HG03460 (cell line): ENCODE results near the gene NUCKS1.

Experiments
- ATAC-seq: cut with Tn5 transposase; IDR thresholded peaks from one replicate; pipeline ENCODE4 v1.9.1; 2021; ENCODE audit not compliant: unreplicated experiment

NUCKS1 gene

DNA sequence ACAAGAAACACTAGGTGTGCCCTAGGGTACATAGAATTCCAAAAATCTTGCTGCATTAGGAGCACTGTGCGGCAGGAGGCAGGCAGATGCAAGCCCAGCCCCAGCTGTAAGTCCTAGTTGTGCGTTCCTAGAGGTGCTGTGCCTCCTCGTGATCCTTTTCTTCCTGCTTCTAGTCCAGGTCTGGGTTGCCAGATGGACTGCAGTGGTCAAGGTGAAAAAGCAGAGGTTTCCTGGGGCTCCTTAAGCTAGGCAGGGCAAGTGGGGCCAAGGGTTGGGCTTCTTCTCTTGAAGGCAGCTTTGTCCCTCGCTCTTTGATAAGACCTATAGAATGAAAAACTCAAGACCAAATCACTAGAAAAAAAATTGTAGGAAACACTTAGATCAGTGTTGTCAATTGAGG is 48.1 kb downstream of the NUCKS1 start:
- no peak for ATAC-seq

- ATAC-seq: no peak
These were observed 48.6 kb downstream of the NUCKS1 start for GRCh38 chr1:205701420-205701819.

- no peak for ATAC-seq
These were observed 49.0 kb downstream of the NUCKS1 start for GRCh38 chr1:205700865-205701401.

DNA sequence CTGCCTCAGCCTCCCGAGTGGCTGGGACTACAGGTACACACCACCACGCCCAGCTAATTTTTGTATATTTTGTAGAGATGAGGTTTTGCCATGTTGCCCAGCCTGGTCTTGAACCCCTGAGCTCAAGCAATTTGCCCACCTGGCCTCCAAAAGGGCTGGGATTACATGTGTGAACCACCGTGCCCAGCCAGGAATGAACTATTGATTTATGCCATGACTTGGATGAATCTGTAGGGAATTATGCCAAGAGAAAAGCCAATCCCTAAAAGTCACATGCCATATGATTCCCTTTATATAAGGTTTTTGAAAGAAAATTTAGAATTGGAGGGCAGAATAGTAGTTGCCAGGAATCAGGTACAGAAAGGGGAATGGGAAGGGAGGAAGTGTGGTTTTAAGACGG is 50.6 kb downstream of the NUCKS1 start:
- no peak for ATAC-seq

- no peak for ATAC-seq
These were observed 51.1 kb downstream of the NUCKS1 start for GRCh38 chr1:205698921-205699320.

DNA sequence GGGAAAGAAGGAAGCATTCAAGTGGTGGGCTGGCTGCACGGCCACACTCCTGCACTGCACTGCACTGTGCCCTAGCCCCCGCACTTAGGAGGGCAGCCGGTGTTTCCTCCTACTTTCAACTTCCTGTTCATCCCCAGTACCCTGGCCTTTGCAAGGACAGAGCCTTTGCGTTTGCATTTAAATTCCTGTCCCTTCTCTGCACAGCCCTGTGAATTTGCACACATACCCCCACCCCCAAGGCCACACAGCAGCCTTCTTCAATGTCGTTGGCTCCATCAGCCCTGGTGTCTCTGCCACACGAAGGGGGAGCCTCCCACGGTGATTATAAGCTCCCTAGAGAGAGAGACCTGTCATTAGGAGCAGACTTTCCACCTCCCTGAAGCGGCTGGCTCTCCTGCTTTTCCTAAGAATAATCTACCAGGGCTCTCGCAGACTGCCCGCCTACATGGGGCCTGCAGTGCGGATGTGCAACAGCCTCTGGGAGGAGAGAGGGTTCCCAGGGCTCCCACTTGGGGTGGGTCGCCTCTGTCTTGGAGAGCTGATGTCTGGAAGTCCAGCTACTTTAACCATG is 56.5 kb downstream of the NUCKS1 start:
- no peak for ATAC-seq

- ATAC-seq: no peak
These were observed 57.6 kb downstream of the NUCKS1 start for GRCh38 chr1:205692423-205692822.

DNA sequence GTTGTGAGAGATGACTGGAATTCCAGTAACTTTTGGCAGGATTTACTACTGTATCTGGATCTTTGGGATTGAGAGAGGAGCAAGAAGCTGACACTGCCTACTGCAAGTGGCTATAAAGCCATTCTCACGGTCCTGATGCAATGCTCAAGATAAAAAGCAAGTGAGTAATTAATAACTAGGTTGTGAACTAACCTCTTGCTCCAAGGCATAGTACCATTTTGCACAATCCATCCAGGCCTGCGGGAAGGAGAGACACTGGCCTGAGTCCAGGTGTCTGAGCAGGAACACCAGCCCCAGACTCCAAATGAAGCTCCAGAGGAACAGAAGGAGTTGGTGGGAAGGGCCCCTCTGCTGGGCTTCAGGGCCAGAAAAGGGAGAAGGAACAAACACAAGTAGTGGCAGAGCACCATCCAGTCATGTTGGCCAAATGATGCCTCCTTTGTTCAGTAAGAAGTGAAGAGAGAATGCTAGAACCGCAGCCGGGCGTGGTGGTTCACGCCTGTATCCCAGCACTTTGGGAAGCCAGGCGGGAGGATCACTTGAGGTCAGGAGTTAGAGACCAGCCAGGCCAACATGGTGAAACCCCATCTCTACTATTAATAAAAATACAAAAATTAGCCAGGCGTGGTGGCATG is 59.7 kb downstream of the NUCKS1 start:
- ATAC-seq: no peak

GRCh38 chr1:205689479-205689878 is 60.5 kb downstream of the NUCKS1 start:
- ATAC-seq: no peak

GRCh38 chr1:205688171-205689080 is 61.6 kb downstream of the NUCKS1 start:
- no peak for ATAC-seq

DNA sequence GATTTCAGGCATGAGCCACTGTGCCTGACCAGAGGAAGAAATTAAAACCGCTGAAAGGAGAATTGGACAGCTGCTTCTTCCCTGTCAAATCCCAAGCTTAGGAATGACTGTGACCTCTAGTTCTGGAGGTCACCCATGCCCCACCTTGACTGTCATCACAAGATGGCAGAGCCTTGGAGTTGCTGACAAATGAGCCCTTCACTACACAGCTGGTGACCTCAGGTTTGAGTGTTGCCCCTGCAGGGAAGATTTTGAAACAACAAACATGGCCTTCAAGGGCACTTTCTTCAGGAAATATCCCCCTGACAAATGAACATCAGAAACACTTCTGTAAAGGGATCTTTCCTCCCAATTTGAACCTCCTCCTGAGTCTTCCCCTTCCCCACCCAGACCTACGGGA is 62.7 kb downstream of the NUCKS1 start:
- no peak for ATAC-seq

DNA sequence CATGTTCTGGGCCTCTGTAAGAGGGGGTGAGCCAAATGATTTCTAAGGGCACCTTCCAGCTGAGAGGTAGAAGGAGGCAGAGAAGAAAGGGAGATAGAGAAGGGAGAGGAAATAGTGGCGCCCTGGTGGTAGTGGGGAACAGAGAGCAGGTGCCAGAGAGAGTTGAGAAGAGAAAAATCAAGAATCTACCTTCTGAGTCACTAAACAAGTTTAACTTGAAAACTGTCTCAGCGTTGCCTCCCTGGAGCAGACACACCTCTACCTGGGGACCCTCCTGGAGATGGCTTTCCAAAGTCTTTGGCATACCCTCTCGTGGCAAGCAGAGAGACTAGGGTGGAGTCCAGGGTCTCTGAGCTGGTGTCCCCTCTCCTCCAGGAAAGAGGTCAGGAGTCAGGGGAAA is 68.6 kb downstream of the NUCKS1 start:
- ATAC-seq: no peak

DNA sequence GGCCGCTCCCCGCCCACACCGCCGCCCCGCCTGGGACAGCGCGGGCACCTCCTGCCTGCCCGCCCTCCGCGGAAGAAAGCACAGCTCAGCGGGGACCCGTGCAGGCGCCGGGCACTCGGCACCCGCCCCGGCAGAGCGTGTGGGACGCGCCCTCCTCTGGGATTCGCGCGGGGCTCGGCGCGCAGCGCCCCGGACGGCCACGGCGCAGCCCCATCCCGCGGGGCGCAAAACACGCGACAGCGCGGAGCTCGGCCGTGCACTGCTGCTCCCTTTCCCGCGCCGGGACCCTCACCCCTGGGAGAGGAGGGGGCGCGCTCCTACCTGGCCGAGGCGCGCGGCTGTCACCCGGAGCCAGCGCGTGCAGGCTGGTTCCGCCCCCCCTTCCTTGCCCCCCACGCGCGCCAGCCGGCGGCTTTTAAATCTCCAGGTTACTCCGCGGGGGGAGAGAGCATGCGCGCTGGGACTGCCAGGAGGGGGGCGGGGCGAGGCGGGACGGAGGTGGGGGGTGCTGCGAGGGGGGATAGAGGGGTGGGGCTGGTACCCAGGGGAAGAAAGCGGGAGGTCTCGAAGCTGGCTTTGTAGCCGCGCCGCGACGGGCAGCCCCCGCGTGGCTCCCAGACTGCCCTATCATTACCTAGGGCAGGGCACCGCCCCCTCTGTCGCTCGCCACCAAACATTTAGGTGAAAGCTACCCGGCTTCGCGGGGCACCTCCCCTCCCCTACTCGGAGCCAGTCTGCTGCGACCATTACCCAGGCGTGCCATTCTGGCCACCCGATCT is 69.7 kb downstream of the NUCKS1 start, which contains the start of gene SLC45A3:
TSS of gene SLC45A3 (minus strand) at position 437 of the 779 bp plus-strand sequence. CDS start 15,853 bp downstream, outside the sequence.
- no peak for ATAC-seq

GRCh38 chr1:205678286-205679111 is 71.5 kb downstream of the NUCKS1 start:
- no peak for ATAC-seq

DNA sequence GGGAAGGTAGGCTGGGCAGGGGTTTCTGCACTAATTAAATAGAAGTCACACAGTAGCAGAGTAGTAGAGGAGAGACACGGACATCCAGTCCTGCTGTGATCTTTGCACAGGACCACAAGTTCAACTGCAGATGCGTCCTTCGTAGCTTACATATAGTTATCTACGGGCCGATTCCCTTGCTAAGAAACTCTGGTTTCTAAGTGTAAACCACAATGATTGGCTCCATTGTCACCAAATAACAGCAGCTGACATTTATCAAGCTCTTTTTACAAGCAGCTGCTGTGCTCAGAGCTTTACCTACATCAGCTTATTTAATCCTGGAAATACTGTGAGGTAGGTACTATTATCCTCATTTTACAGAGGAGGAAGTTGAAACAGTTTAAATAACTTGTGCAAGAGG is 72.8 kb downstream of the NUCKS1 start:
- ATAC-seq: no peak

GRCh38 chr1:205676597-205676996 is 73.4 kb downstream of the NUCKS1 start:
- no peak for ATAC-seq

GRCh38 chr1:205676002-205676401 is 74.0 kb downstream of the NUCKS1 start:
- no peak for ATAC-seq

DNA sequence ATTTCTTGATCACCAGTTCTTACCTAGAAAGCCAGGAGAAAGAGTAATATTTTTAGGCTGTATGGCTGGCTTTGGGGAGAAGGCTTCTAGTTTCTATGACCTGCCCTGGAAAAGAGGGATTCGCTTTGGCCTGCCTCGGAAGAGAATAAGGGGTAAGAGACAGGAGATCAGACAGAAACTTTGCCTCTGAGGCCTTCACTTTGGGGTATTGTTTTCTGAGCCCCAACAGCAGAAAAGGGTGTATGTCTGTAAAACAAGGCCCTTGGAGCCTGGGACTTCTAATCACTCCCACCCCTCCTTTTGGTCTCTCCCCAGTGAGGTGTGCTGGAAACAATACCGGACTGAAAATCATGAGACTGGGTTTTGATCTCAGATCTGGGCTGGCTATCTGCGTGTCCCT is 74.7 kb downstream of the NUCKS1 start:
- ATAC-seq: no peak

DNA sequence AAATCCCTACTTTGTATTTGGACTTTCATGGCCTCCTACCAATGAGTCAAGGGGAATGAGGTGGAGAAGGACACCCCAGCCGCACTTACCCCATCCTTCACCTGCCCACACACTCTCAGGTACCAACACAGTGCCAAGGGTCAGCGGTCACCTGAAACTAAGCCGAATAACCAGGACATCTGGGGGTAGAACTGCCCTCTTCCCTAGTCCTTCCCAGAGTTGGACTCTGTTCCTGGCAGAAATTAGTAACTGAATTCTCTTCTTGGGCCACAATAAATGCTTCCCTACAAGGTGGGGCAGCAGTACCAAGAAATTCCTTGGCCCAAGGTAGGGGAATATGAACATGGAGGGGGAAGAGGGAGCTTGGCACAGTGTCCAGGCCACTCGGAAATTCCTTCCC is 77.0 kb downstream of the NUCKS1 start:
- no peak for ATAC-seq

DNA sequence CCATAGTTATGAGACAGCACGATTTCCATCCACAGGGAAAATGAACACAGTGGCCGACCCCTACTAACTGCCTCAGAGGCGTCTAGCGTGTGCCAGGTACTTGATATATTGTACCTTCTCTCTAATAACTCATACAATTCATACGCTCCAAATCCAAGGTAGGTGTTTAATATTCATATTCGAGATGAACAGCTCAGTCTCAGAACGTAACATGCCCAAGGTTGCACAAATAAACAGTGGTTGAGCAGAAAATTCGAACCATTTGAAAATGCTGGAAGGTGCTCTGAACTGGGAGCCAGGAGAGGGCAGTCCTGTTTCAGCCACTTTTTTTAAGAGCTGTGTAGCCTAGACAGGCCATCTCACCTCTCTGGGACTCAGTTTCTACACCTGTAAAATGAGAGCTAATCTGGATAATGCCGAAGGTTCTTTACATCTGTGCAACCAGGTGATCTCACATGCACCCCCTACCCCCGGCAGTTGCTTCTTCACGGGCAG is 77.5 kb downstream of the NUCKS1 start:
- no peak for ATAC-seq
